ENCODE measurements around the gene ALPK1.

- TF ChIP-seq, protein P1, sequence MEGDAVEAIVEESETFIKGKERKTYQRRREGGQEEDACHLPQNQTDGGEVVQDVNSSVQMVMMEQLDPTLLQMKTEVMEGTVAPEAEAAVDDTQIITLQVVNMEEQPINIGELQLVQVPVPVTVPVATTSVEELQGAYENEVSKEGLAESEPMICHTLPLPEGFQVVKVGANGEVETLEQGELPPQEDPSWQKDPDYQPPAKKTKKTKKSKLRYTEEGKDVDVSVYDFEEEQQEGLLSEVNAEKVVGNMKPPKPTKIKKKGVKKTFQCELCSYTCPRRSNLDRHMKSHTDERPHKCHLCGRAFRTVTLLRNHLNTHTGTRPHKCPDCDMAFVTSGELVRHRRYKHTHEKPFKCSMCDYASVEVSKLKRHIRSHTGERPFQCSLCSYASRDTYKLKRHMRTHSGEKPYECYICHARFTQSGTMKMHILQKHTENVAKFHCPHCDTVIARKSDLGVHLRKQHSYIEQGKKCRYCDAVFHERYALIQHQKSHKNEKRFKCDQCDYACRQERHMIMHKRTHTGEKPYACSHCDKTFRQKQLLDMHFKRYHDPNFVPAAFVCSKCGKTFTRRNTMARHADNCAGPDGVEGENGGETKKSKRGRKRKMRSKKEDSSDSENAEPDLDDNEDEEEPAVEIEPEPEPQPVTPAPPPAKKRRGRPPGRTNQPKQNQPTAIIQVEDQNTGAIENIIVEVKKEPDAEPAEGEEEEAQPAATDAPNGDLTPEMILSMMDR (conservative IDR thresholded peaks at IDR 0.05; ENCODE audit: low read depth, low read length) = no peak
- TF ChIP-seq EZH2 (IDR thresholded peaks at IDR 0.05; ENCODE audit: borderline replicate concordance, low read depth, low read length, poor library complexity, severe bottlenecking) = no peak
These were observed 153.9 kb downstream of the ALPK1 start for GRCh38 chr4:112451104-112451503.

Measured in A673 (cell line).